NCI-H1436 treated with DMSO at 0.1 percent for 48 hours (cell line): ENCODE results near the gene PTPMT1.

Experiments used
- DNase-seq: peaks from one replicate; lab custom pipeline; 2025; lab: John Stamatoyannopoulos, UW

The PTPMT1 gene

DNA sequence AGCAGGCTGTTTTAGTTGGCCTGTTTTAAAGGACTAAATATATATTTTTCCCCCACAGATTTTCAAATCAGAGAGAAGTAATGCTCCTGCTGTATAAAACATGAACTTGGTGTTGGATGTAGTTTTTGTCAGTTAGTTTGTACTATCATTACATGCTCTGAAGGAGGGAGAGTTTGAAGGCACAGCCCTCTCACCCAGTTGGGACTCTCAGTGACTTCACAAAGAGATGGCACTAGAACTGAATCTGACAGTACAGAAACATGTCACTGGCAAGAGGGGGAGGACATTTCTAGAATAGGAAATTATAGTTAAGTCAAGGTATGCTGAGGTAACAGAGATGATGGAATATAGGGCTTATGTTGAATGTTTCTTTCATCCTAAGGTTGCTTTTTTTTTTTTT, 49.9 kb downstream of the PTPMT1 start:
- DNase-seq = no peak

DNA sequence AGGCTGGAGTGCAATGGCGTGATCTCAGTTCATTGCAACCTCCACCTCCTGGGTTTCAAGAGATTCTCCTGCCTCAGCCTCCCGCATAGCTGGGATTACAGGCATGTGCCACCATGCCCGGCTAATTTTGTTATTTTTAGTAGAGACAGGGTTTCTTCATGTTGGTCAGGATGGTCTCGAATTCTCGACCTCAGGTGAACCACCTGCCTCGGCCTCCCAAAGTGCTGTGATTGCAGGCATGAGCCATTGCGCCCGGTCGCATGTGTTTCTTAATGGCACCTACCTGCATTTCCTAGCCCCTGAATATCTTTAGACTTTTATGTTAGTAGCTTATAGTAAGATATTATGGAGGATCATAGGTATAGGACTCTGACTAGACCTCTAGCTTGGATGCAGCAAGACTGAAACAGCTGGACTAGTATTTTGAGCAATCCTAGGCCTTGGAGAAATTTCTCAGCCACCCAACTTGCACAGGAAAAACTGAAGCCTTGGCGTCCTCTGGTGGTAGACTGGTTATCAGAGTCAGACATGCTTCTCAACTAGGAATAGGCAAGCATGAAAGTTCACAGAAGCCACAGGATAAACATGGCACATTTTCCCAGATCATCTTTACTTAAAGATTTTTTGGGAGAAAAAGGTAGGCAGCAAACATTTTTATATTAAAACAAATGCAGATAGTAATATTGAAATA, 51.5 kb downstream of the PTPMT1 start:
- DNase-seq = no peak

DNA sequence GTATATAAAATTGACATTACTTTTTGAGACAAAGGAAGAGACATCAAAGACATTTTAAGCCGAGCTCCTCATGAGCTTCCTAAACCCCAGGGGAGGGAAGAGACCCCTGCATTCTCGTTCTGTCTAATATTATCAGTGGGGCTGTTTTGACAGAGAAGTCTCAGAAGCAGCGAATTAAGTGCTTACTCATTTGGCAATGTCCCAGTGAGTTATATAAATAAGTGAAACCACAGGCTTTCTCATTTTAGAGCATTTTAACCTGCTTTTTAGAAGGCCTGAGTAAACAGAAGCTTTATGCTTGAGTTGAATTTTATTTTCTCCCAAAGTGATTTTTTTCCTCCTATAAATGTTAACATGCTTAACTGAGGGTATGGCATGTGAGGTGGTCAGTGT, 52.0 kb downstream of the PTPMT1 start:
- no peak for DNase-seq

DNA sequence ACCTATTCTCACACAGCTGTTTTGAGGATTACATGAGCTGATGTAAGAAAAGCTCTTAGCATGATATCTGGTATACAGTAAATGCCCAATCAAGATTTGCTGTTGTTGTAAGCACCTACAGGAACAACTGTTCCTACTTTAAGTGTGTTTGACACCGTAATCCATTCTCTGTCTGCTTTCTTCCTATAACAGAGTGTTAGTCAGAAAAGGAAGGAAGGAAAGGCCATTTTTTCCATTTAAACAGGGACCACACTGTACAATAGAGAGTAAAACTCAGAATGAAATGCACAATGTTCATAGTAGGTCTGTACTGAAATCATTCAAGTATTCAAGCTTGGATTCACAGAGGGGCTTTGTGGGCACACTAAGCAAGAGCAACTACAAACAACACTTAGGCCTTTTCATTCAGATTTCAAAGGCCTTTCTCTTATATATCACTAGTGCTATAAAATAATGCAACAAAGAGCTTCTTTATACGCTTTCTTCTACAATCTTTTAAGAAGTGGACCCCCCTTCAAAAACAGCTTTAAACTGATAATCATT, 55.5 kb downstream of the PTPMT1 start:
- DNase-seq = no peak
